22Rv1 (cell line): Measurements from ENCODE around the gene APOA5.
"Not testable (repeated sequence)": the region's sequence is repeated elsewhere in the genome, so short reads cannot be mapped to it uniquely, and the experiment has no call there.

Source experiments
- H3K27ac ChIP-seq: fragments of 450-650 bp; 2 replicates; pipeline ENCODE4 v1.5.1; 2017
- CTCF ChIP-seq: fragments of 450-650 bp; IDR thresholded peaks from 2 replicates; pipeline ENCODE4 v1.5.1; 2017; ENCODE audit warnings: mild to moderate bottlenecking
- ZFX ChIP-seq: fragments of 450-650 bp; IDR thresholded peaks from 2 replicates; pipeline ENCODE4 v1.6.1; 2017; ENCODE audit warnings: antibody characterized with exemption, borderline replicate concordance

The APOA5 gene

GRCh38 chr11:116807601-116808261 lies 16.1 kb upstream of the APOA5 start:
- TF ChIP-seq ZFX: no peak
- no peak for TF ChIP-seq CTCF
- peak overlapping the region; percentile 99 for H3K27ac ChIP-seq

GRCh38 chr11:116804001-116804400 lies 12.3 kb upstream of the APOA5 start:
- H3K27ac ChIP-seq: no peak overlapping the region
- TF ChIP-seq CTCF (no peak), ZFX (no peak)

GRCh38 chr11:116801662-116802061 lies 10.0 kb upstream of the APOA5 start:
- not testable (repeated sequence) for H3K27ac ChIP-seq

- H3K27ac ChIP-seq: no peak overlapping the region
- TF ChIP-seq CTCF: no peak
- TF ChIP-seq ZFX: no peak
Measured at GRCh38 chr11:116800610-116801009, 8.9 kb upstream of the APOA5 start.

GRCh38 chr11:116798368-116798767 lies 6.7 kb upstream of the APOA5 start:
- TF ChIP-seq CTCF: no peak

DNA sequence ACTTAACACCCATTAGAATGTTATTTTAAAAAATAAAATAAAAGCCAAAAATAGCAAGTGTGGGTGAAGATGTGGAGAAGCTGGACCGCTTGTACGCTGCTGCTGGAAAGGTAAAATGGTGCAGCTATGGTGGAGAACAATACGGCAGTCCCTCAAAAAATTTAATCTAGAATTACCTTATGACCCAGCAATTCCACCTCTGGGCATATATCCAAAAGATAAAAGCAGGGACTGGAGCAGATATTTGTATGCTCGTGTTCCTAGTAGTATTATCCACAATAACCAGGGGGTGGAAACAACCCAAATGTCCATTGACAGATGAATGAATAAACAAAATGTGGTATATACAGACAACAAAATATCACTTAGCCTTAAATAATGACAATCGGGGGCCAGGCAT lies 6.1 kb upstream of the APOA5 start:
- no peak for TF ChIP-seq CTCF
- TF ChIP-seq ZFX: no peak
- no peak overlapping the region for H3K27ac ChIP-seq

More at GRCh38 chr11:116798368-116798767, 6.7 kb upstream of the APOA5 start:
- no peak overlapping the region for H3K27ac ChIP-seq

- no peak for TF ChIP-seq ZFX
- no peak for TF ChIP-seq CTCF
Measured at GRCh38 chr11:116796548-116796947, 4.9 kb upstream of the APOA5 start.

GRCh38 chr11:116794851-116795250 lies 3.2 kb upstream of the APOA5 start:
- no peak overlapping the region for H3K27ac ChIP-seq
- no peak for TF ChIP-seq ZFX
- TF ChIP-seq CTCF: no peak

More at GRCh38 chr11:116796548-116796947, 4.9 kb upstream of the APOA5 start:
- no peak overlapping the region for H3K27ac ChIP-seq
